CD4-positive, alpha-beta T cell (primary cell): ENCODE results near the gene PPAT. TPM values are rescaled to one million over a fixed set of nuclear protein-coding genes. Genes with fewer than 3 reads are reported as not detected.

Source experiments
- ATAC-seq: fragments of 200-7000 bp; cut with Tn5 transposase; one replicate; pipeline ENCODE4 v1.10.0; 2022; ENCODE audit warnings: mild to moderate bottlenecking; ENCODE audit not compliant: poor library complexity
- CTCF ChIA-PET: fragments of 350-600 bp; sonication (Branson Sonifier 250); formaldehyde crosslinking; loops from one replicate; lab custom pipeline; 2021; ENCODE audit warnings: antibody characterized with exemption, inconsistent platforms; lab: Charles Lee
- POLR2A ChIA-PET: fragments of 350-600 bp; sonication (Branson Sonifier 250); formaldehyde crosslinking; loops from one replicate; lab custom pipeline; 2021; ENCODE audit warnings: antibody characterized with exemption, inconsistent platforms; lab: Charles Lee
- DNase-seq, 14 experiments: peaks; one replicate each; pipeline ENCODE4 v3.0.0-alpha.2; 2013 to 2020; ENCODE audit warnings: mixed read lengths in 2 of 14
- H3K27ac ChIP-seq, 2 donors: one replicate each; pipeline versions ENCODE4 v1.5.1 to v1.7.0; 2013; ENCODE audit warnings: low read length in 2 of 2, low read depth in 1 of 2, mild to moderate bottlenecking in 1 of 2
- H3K27me3 ChIP-seq, 2 experiments: 1 replicate in 1 of 2; 2 replicates in 1 of 2; pipeline versions ENCODE4 v1.6.1 to v1.7.0; 2013; ENCODE audit warnings: low read length in 2 of 2, control low read depth in 1 of 2, mild to moderate bottlenecking in 1 of 2, moderate library complexity in 1 of 2; ENCODE audit not compliant: insufficient read depth in 2 of 2, control insufficient read depth in 1 of 2
- H3K36me3 ChIP-seq: one replicate; pipeline ENCODE4 v1.6.1; 2013; ENCODE audit warnings: low read length, control low read depth; ENCODE audit not compliant: insufficient read depth
- H3K4me1 ChIP-seq: one replicate; pipeline ENCODE4 v1.6.1; 2013; ENCODE audit warnings: low read length, control low read depth; ENCODE audit not compliant: insufficient read depth
- H3K4me3 ChIP-seq: one replicate; pipeline ENCODE4 v1.5.1; 2013; ENCODE audit warnings: mild to moderate bottlenecking, low read length, moderate library complexity
- H3K9me3 ChIP-seq, 2 experiments: 1 replicate in 1 of 2; 2 replicates in 1 of 2; pipeline versions ENCODE4 v1.6.1 to v1.7.0; 2013; ENCODE audit warnings: low read length in 2 of 2, mild to moderate bottlenecking in 2 of 2, control low read depth in 1 of 2, moderate library complexity in 1 of 2; ENCODE audit not compliant: control insufficient read depth in 1 of 2, insufficient read depth in 1 of 2
- H3K27ac Mint-ChIP-seq: one replicate; pipeline ENCODE4 v1.8.0; 2020; ENCODE audit warnings: mixed read lengths
- H3K27me3 Mint-ChIP-seq: one replicate; pipeline ENCODE4 v1.8.0; 2021; ENCODE audit warnings: mixed read lengths
- H3K36me3 Mint-ChIP-seq: one replicate; pipeline ENCODE4 v1.8.0; 2021; ENCODE audit warnings: low read depth, mixed read lengths
- H3K4me1 Mint-ChIP-seq: one replicate; pipeline ENCODE4 v1.8.0; 2021; ENCODE audit warnings: low read depth, mixed read lengths
- H3K4me3 Mint-ChIP-seq: one replicate; pipeline ENCODE4 v1.8.0; 2020; ENCODE audit warnings: mild to moderate bottlenecking, mixed read lengths
- H3K9me3 Mint-ChIP-seq: one replicate; pipeline ENCODE4 v1.8.0; 2020; ENCODE audit warnings: mixed read lengths
- intact Hi-C, 2 experiments: fragments of 100-400 bp; cut with DNase I in 1 of 2; cut with micrococcal nuclease in 1 of 2; formaldehyde crosslinking; loops; one replicate each; pipeline versions ENCODE4 v1.15.1 to v1.9.0; 2023 to 2025; cut with DNase I, micrococcal nuclease
- total RNA-seq, 174 experiments: library from RNA in 2 of 174; stranded (reverse) in 2 of 174; gene quantifications; one replicate each; pipeline ENCODE4 v1.2.3 and lab custom pipeline; 2021 to 2026
- TF ChIP-seq, protein P1 (sequence below): fragments of 200-600 bp; IDR thresholded peaks from one replicate; pipeline ENCODE4 v1.8.0; 2022; ENCODE audit warnings: antibody characterized with exemption, mild to moderate bottlenecking

Gene PPAT
- total RNA-seq, 2 experiments from 2014 or later = 4.7 to 6.3 TPM

DNA sequence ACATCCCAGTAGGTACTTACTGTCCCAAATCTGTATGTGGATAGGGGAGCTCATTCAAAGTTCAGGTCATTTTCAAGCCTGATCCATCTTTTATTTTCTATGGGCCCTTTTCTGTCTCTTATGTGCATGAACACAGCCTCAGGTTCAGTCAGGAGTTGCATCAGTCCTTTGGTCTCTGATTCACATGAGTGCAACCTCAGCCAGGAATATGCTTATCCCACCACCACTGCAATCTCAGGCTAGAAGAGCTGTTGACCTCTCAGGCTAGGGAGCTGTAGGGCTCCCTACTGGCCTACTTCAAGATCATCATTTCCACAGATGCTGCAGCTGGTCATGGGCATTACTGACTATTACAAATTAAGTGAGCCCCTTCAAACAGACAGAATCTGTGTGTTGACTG lies 75.3 kb downstream of the PPAT start:
- CTCF ChIA-PET = no interaction called here
- no peaks in the 10 kb centered on the region for H3K9me3 ChIP-seq

DNA sequence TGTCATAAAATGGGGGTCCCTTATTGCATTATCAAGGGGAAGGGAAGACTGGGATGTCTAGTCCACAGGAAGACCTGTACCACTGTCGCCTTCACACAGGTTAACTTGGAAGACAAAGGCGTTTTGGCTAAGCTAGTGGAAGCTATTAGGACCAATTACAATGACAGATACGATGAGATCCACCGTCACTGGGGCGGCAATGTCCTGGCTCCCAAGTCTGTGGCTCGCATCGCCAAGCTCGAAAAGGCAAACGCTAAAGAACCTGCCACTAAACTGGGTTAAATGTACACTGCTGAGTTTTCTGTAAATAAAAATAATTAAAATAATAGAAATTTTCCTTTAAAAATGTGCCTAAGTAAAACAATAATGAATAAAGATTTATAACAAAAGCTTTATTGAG lies 78.8 kb downstream of the PPAT start:
- peaks cover 70% of the 10 kb centered on the region for H3K36me3 Mint-ChIP-seq
- H3K9me3 ChIP-seq = no peaks in the 10 kb centered on the region
- H3K27me3 ChIP-seq = no peaks in the 10 kb centered on the region
- no peaks in the 10 kb centered on the region for H3K4me1 Mint-ChIP-seq
- intact Hi-C loops = no loop called here
- ChIA-PET POLR2A (no interaction called here), CTCF (no interaction called here)
- H3K4me3 Mint-ChIP-seq = no peak overlapping the region
- peaks cover 5% of the 10 kb centered on the region for H3K36me3 ChIP-seq
- H3K27ac ChIP-seq = no peak overlapping the region
- DNase-seq = no peak
- no peaks in the 10 kb centered on the region for H3K9me3 Mint-ChIP-seq
- TF ChIP-seq, protein P1, sequence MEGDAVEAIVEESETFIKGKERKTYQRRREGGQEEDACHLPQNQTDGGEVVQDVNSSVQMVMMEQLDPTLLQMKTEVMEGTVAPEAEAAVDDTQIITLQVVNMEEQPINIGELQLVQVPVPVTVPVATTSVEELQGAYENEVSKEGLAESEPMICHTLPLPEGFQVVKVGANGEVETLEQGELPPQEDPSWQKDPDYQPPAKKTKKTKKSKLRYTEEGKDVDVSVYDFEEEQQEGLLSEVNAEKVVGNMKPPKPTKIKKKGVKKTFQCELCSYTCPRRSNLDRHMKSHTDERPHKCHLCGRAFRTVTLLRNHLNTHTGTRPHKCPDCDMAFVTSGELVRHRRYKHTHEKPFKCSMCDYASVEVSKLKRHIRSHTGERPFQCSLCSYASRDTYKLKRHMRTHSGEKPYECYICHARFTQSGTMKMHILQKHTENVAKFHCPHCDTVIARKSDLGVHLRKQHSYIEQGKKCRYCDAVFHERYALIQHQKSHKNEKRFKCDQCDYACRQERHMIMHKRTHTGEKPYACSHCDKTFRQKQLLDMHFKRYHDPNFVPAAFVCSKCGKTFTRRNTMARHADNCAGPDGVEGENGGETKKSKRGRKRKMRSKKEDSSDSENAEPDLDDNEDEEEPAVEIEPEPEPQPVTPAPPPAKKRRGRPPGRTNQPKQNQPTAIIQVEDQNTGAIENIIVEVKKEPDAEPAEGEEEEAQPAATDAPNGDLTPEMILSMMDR = no peak
- no peak overlapping the region for H3K4me3 ChIP-seq
- no peaks in the 10 kb centered on the region for H3K27me3 Mint-ChIP-seq
- no peaks in the 10 kb centered on the region for H3K4me1 ChIP-seq
- H3K27ac Mint-ChIP-seq = no peak overlapping the region
- no peak for ATAC-seq

More for the DNA sequence above, 75.3 kb downstream of the PPAT start:
- H3K36me3 ChIP-seq = peaks cover 7% of the 10 kb centered on the region
- H3K4me1 Mint-ChIP-seq = no peaks in the 10 kb centered on the region
- H3K9me3 Mint-ChIP-seq = no peaks in the 10 kb centered on the region
- H3K36me3 Mint-ChIP-seq = peaks cover 76% of the 10 kb centered on the region
- H3K27me3 ChIP-seq = no peaks in the 10 kb centered on the region
- TF ChIP-seq, protein P1 = no peak
- H3K27ac ChIP-seq = no peak overlapping the region
- H3K4me3 ChIP-seq = no peak overlapping the region
- DNase-seq = no peak
- POLR2A ChIA-PET = no interaction called here
- no peaks in the 10 kb centered on the region for H3K27me3 Mint-ChIP-seq
- no peak for ATAC-seq
- intact Hi-C loops = no loop called here
- no peak overlapping the region for H3K4me3 Mint-ChIP-seq
- no peaks in the 10 kb centered on the region for H3K4me1 ChIP-seq
- no peak overlapping the region for H3K27ac Mint-ChIP-seq

DNA sequence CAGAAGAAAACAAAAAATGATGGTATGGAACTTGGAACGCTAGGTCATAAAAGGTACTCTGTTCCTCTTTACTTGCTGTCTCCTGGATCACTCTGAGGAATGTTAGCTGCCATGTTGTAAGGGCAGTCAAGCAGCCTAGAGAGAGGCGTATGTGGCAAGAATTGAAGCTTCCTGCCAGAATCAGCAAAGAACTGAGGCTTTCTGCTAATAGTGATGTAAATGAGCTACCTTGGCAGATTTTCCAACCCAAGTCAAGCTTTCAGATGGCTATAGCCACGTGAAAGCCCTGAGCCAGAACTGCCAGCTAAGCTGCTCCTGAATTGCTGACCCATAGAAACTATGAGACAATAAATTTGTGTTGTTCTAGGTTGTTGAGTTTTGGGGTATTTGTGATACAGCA lies 86.8 kb downstream of the PPAT start:
- DNase-seq (no peak), ATAC-seq (no peak)
- Mint-ChIP-seq H3K27me3 (no peaks in the 10 kb centered on the region), H3K4me3 (no peak overlapping the region), H3K36me3 (peaks cover 54% of the 10 kb centered on the region), H3K9me3 (no peaks in the 10 kb centered on the region), H3K27ac (no peak overlapping the region), H3K4me1 (no peaks in the 10 kb centered on the region)
- no peaks in the 10 kb centered on the region for H3K9me3 ChIP-seq
- H3K27ac ChIP-seq = no peak overlapping the region
- POLR2A ChIA-PET = no interaction called here
- CTCF ChIA-PET = no interaction called here
- TF ChIP-seq, protein P1 = no peak
- intact Hi-C loops = no loop called here
- no peaks in the 10 kb centered on the region for H3K36me3 ChIP-seq
- H3K4me1 ChIP-seq = peaks cover 5% of the 10 kb centered on the region
- H3K27me3 ChIP-seq = no peaks in the 10 kb centered on the region
- no peak overlapping the region for H3K4me3 ChIP-seq
